ENCODE data around the gene FZD7.
A peak's percentile ranks its signal among the peaks of the same experiment; 100 is the strongest.

FZD7 gene

GRCh38 chr2:202025816-202026215, 7.8 kb upstream of the FZD7 start:
- no peak for DNase-seq
- Histone ChIP-seq H4K8ac (ENCODE audit: low read depth, low read length) (no peak overlapping the region), H3K79me2 (ENCODE audit: control insufficient read depth, insufficient read depth, low read length) (no peaks in the 10 kb centered on the region), H3K4me2 (ENCODE audit: low read length) (no peak overlapping the region), H3K79me1 (ENCODE audit: low read length) (no peaks in the 10 kb centered on the region), H2BK15ac (replicated peaks; ENCODE audit: low read depth) (no peak overlapping the region), H3K36me3 (ENCODE audit: control insufficient read depth, insufficient read depth, low read length) (no peaks in the 10 kb centered on the region), H3K4me3 (ENCODE audit: low read length) (no peak overlapping the region), H2BK5ac (ENCODE audit: low read length) (no peak overlapping the region), H2BK120ac (ENCODE audit: low read depth, low read length) (no peak overlapping the region), H3K23ac (ENCODE audit: low read length) (no peak overlapping the region), H4K5ac (ENCODE audit: low read length) (no peak overlapping the region), H3K56ac (ENCODE audit: low read length) (no peak overlapping the region), H2AK5ac (ENCODE audit: low read length) (no peak overlapping the region), H3K27me3 (ENCODE audit: insufficient read depth, low read length, poor library complexity) (no peaks in the 10 kb centered on the region), H3K9ac (ENCODE audit: low read length) (no peak overlapping the region), H3K4ac (ENCODE audit: low read depth, low read length) (no peak overlapping the region), H3K27ac (ENCODE audit: low read depth, low read length) (no peak overlapping the region), H3K18ac (ENCODE audit: low read length) (no peak overlapping the region), H3K4me1 (ENCODE audit: control insufficient read depth, low read depth, low read length) (peaks cover 3% of the 10 kb centered on the region)
- WGBS (ENCODE audit: extremely low coverage, insufficient coverage, low lambda C conversion rate): no CpG with 5 or more reads among the region's 5 CpGs

- no peak overlapping the region for H2AK5ac ChIP-seq (ENCODE audit: low read length)
- H3K23ac ChIP-seq (ENCODE audit: low read length): no peak overlapping the region
- H3K27me3 ChIP-seq (ENCODE audit: insufficient read depth, low read length, poor library complexity): no peaks in the 10 kb centered on the region
- H2BK15ac ChIP-seq (replicated peaks; ENCODE audit: low read depth): no peak overlapping the region
- H3K36me3 ChIP-seq (ENCODE audit: control insufficient read depth, insufficient read depth, low read length): no peaks in the 10 kb centered on the region
- no peaks in the 10 kb centered on the region for H3K79me2 ChIP-seq (ENCODE audit: control insufficient read depth, insufficient read depth, low read length)
- no peak overlapping the region for H3K4ac ChIP-seq (ENCODE audit: low read depth, low read length)
- no peak overlapping the region for H4K5ac ChIP-seq (ENCODE audit: low read length)
- 100% methylated on average over 1 of the region's 5 CpGs for WGBS (ENCODE audit: extremely low coverage, insufficient coverage, low lambda C conversion rate)
- no peak overlapping the region for H3K9ac ChIP-seq (ENCODE audit: low read length)
- H3K27ac ChIP-seq (ENCODE audit: low read depth, low read length): no peak overlapping the region
- no peak overlapping the region for H3K56ac ChIP-seq (ENCODE audit: low read length)
- H3K4me3 ChIP-seq (ENCODE audit: low read length): no peak overlapping the region
- H2BK120ac ChIP-seq (ENCODE audit: low read depth, low read length): no peak overlapping the region
- H3K79me1 ChIP-seq (ENCODE audit: low read length): no peaks in the 10 kb centered on the region
- H4K8ac ChIP-seq (ENCODE audit: low read depth, low read length): no peak overlapping the region
- H3K18ac ChIP-seq (ENCODE audit: low read length): no peak overlapping the region
- no peak for DNase-seq
- no peak overlapping the region for H3K4me2 ChIP-seq (ENCODE audit: low read length)
- no peak overlapping the region for H2BK5ac ChIP-seq (ENCODE audit: low read length)
- H3K4me1 ChIP-seq (ENCODE audit: control insufficient read depth, low read depth, low read length): peaks cover 3% of the 10 kb centered on the region
Observed at GRCh38 chr2:202026507-202026906, 7.1 kb upstream of the FZD7 start.

GRCh38 chr2:202030691-202031090, 3.0 kb upstream of the FZD7 start:
- no peak overlapping the region for H4K5ac ChIP-seq (ENCODE audit: low read length)
- WGBS (ENCODE audit: extremely low coverage, insufficient coverage, low lambda C conversion rate): no CpG with 5 or more reads among the region's 4 CpGs

DNA sequence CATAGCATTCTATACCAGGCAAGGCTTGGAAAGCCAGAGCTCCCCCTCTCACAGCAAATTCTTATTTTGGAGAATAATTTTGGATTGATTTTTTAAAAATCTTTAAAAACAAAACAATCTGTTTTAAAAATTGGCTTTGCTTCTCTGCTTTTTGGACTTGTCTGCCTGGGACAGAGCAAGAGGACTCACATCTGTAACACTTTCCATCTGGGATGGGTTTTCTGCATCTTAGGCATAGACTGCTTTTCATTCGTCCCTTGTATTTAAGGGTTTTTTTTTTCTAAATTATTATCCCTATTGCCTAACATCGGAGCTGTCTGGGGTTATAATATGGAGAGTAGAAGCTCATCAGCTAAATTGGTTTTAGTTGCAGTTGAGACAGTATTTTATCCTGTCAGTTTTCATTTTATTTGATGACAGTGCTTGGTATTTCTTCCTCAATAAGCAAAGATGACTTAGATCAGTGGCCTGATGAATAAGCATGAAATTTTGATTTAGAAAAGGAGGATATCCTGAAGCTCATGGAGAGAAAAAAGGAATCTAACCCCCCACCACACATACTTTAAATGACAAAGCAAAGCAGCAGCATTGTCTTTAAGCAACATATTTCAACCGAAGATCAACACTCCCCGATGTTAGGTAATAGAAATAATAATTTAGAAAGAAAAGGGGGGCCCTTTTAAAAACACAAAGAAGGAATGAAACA, 2.3 kb upstream of the FZD7 start:
- Histone ChIP-seq H4K5ac (ENCODE audit: low read length) (no peak overlapping the region), H3K79me1 (ENCODE audit: low read length) (no peaks in the 10 kb centered on the region), H3K4me1 (ENCODE audit: control insufficient read depth, low read depth, low read length) (no peaks in the 10 kb centered on the region), H3K56ac (ENCODE audit: low read length) (peak overlapping the region; percentile 10), H2BK120ac (ENCODE audit: low read depth, low read length) (no peak overlapping the region), H3K27ac (ENCODE audit: low read depth, low read length) (no peak overlapping the region), H3K23ac (ENCODE audit: low read length) (no peak overlapping the region), H3K4ac (ENCODE audit: low read depth, low read length) (no peak overlapping the region), H2BK5ac (ENCODE audit: low read length) (peak overlapping the region; percentile 9), H3K79me2 (ENCODE audit: control insufficient read depth, insufficient read depth, low read length) (peaks cover 23% of the 10 kb centered on the region), H4K8ac (ENCODE audit: low read depth, low read length) (no peak overlapping the region), H3K27me3 (ENCODE audit: insufficient read depth, low read length, poor library complexity) (no peaks in the 10 kb centered on the region), H3K9ac (ENCODE audit: low read length) (peak overlapping the region; percentile 34), H2AK5ac (ENCODE audit: low read length) (no peak overlapping the region), H3K4me2 (ENCODE audit: low read length) (no peak overlapping the region), H3K4me3 (ENCODE audit: low read length) (no peak overlapping the region), H3K18ac (ENCODE audit: low read length) (no peak overlapping the region), H2BK15ac (replicated peaks; ENCODE audit: low read depth) (no peak overlapping the region), H3K36me3 (ENCODE audit: control insufficient read depth, insufficient read depth, low read length) (no peaks in the 10 kb centered on the region)
- WGBS (ENCODE audit: extremely low coverage, insufficient coverage, low lambda C conversion rate): no CpG with 5 or more reads among the region's 4 CpGs
- DNase-seq: no peak

More at GRCh38 chr2:202030691-202031090, 3.0 kb upstream of the FZD7 start:
- Histone ChIP-seq H3K18ac (ENCODE audit: low read length) (no peak overlapping the region), H3K79me2 (ENCODE audit: control insufficient read depth, insufficient read depth, low read length) (peaks cover 16% of the 10 kb centered on the region), H3K4ac (ENCODE audit: low read depth, low read length) (no peak overlapping the region), H3K4me2 (ENCODE audit: low read length) (no peak overlapping the region), H3K56ac (ENCODE audit: low read length) (peak overlapping the region; percentile 10), H3K27ac (ENCODE audit: low read depth, low read length) (no peak overlapping the region), H2BK5ac (ENCODE audit: low read length) (no peak overlapping the region), H3K36me3 (ENCODE audit: control insufficient read depth, insufficient read depth, low read length) (no peaks in the 10 kb centered on the region), H2BK15ac (replicated peaks; ENCODE audit: low read depth) (no peak overlapping the region), H3K23ac (ENCODE audit: low read length) (no peak overlapping the region), H3K27me3 (ENCODE audit: insufficient read depth, low read length, poor library complexity) (no peaks in the 10 kb centered on the region), H3K4me3 (ENCODE audit: low read length) (no peak overlapping the region), H3K4me1 (ENCODE audit: control insufficient read depth, low read depth, low read length) (no peaks in the 10 kb centered on the region), H3K9ac (ENCODE audit: low read length) (no peak overlapping the region), H2AK5ac (ENCODE audit: low read length) (peak overlapping the region; percentile 46), H2BK120ac (ENCODE audit: low read depth, low read length) (no peak overlapping the region), H3K79me1 (ENCODE audit: low read length) (no peaks in the 10 kb centered on the region), H4K8ac (ENCODE audit: low read depth, low read length) (no peak overlapping the region)
- no peak for DNase-seq

GRCh38 chr2:202032846-202033316, 774 bp upstream of the FZD7 start:
- H3K79me1 ChIP-seq (ENCODE audit: low read length): no peaks in the 10 kb centered on the region

More at GRCh38 chr2:202032846-202033316, 774 bp upstream of the FZD7 start:
- peak overlapping the region; percentile 100 for H3K27ac ChIP-seq (ENCODE audit: low read depth, low read length)
- DNase-seq: peak; percentile 79
- H3K27me3 ChIP-seq (ENCODE audit: insufficient read depth, low read length, poor library complexity): no peaks in the 10 kb centered on the region
- no CpG with 5 or more reads among the region's 42 CpGs for WGBS (ENCODE audit: extremely low coverage, insufficient coverage, low lambda C conversion rate)
- peak overlapping the region; percentile 85 for H3K4me2 ChIP-seq (ENCODE audit: low read length)
- H3K56ac ChIP-seq (ENCODE audit: low read length): peak overlapping the region; percentile 96
- H3K18ac ChIP-seq (ENCODE audit: low read length): peak overlapping the region; percentile 92
- no peak overlapping the region for H4K8ac ChIP-seq (ENCODE audit: low read depth, low read length)
- peak overlapping the region; percentile 95 for H3K9ac ChIP-seq (ENCODE audit: low read length)
- H3K23ac ChIP-seq (ENCODE audit: low read length): peak overlapping the region; percentile 75
- H4K5ac ChIP-seq (ENCODE audit: low read length): no peak overlapping the region
- H3K4me1 ChIP-seq (ENCODE audit: control insufficient read depth, low read depth, low read length): no peaks in the 10 kb centered on the region
- no peak overlapping the region for H2AK5ac ChIP-seq (ENCODE audit: low read length)
- peak overlapping the region; percentile 90 for H2BK120ac ChIP-seq (ENCODE audit: low read depth, low read length)
- peaks cover 36% of the 10 kb centered on the region for H3K79me2 ChIP-seq (ENCODE audit: control insufficient read depth, insufficient read depth, low read length)
- no peaks in the 10 kb centered on the region for H3K36me3 ChIP-seq (ENCODE audit: control insufficient read depth, insufficient read depth, low read length)
- H3K4ac ChIP-seq (ENCODE audit: low read depth, low read length): peak overlapping the region; percentile 98
- peak overlapping the region; percentile 1 for H2BK15ac ChIP-seq (replicated peaks; ENCODE audit: low read depth)
- peak overlapping the region; percentile 96 for H2BK5ac ChIP-seq (ENCODE audit: low read length)
- peak overlapping the region; percentile 88 for H3K4me3 ChIP-seq (ENCODE audit: low read length)

Measured in mesendoderm (in vitro differentiated cells).